Sigmoid colon (tissue), 4 donors: ENCODE results near the gene TRPV5.

ENCODE experiments used
- CTCF ChIP-seq, 4 experiments: fragments of 450-650 bp in 3 of 4; fragments of 200-600 bp in 1 of 4; IDR thresholded peaks; one replicate each; pipeline ENCODE4 v1.5.1; 2016 to 2019; ENCODE audit warnings: antibody characterized with exemption in 4 of 4, mild to moderate bottlenecking in 3 of 4, moderate library complexity in 2 of 4
- POLR2AphosphoS5 ChIP-seq, 4 donors: sonication (generic); formaldehyde crosslinking; IDR thresholded peaks; one replicate each; pipeline ENCODE4 v1.6.1; 2017; ENCODE audit warnings: antibody characterized with exemption in 4 of 4

GRCh38 chr7:142862351-142862750, 71.2 kb downstream of the TRPV5 start:
- TF ChIP-seq CTCF (IDR thresholded peaks at IDR 0.05) (no peak), POLR2AphosphoS5 (IDR thresholded peaks at IDR 0.05) (no peak)
